Measurements from ENCODE around the gene EEPD1. TPM values are rescaled to one million over a fixed set of nuclear protein-coding genes. Genes with fewer than 3 reads are reported as not detected.

EEPD1 gene
- polyA plus RNA-seq, 2 of the 4 experiments (the other 2 are of a cell fraction), result 16.0 to 24.3 TPM

GRCh38 chr7:36165059-36165458 is 12.0 kb downstream of the EEPD1 start:
- no peak overlapping the region for H3K4me3 ChIP-seq
- TF ChIP-seq, protein P1, sequence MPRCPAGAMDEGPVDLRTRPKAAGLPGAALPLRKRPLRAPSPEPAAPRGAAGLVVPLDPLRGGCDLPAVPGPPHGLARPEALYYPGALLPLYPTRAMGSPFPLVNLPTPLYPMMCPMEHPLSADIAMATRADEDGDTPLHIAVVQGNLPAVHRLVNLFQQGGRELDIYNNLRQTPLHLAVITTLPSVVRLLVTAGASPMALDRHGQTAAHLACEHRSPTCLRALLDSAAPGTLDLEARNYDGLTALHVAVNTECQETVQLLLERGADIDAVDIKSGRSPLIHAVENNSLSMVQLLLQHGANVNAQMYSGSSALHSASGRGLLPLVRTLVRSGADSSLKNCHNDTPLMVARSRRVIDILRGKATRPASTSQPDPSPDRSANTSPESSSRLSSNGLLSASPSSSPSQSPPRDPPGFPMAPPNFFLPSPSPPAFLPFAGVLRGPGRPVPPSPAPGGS (IDR thresholded peaks at IDR 0.05), result no peak
- TF ChIP-seq ESRRA (IDR thresholded peaks at IDR 0.05; ENCODE audit: borderline replicate concordance, low read length) (no peak), HOXA7 (CRISPR knock-in tag; IDR thresholded peaks at IDR 0.05) (no peak), POLR2A (IDR thresholded peaks at IDR 0.05; ENCODE audit: low read length) (no peak), HES2 (IDR thresholded peaks at IDR 0.05) (no peak), CTCF (IDR thresholded peaks at IDR 0.05) (no peak), CEBPB (IDR thresholded peaks at IDR 0.05) (no peak), KDM5A (IDR thresholded peaks at IDR 0.05) (no peak), CBX8 (IDR thresholded peaks at IDR 0.05) (no peak), NPAS2 (CRISPR knock-in tag; IDR thresholded peaks at IDR 0.05; ENCODE audit: borderline replicate concordance) (no peak), FOXS1 (CRISPR knock-in tag; IDR thresholded peaks at IDR 0.05) (no peak)
- TF ChIP-seq, protein P2, sequence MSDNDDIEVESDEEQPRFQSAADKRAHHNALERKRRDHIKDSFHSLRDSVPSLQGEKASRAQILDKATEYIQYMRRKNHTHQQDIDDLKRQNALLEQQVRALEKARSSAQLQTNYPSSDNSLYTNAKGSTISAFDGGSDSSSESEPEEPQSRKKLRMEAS (IDR thresholded peaks at IDR 0.05), result no peak
- ChIA-PET POLR2A (interaction anchor here (0.6 kb wide), 1 partner anchor 299 kb away, joined by 3 read pairs; no protein-coding TSS in a partner anchor), CTCF (interaction anchor here (0.6 to 1.4 kb wide), 4 partner anchors 13 to 180 kb away, joined by 3 to 5 read pairs (median 3); no protein-coding TSS in a partner anchor)
- no peak overlapping the region for H3K4me2 ChIP-seq
- ATAC-seq (peak in 1 of 2 experiments; percentile 52; a peak in 4 of 6 replicates), DNase-seq (ENCODE audit: low read depth in 1 of 2, low spot score in 1 of 2) (no peak), FAIRE-seq (no peak)
- no peak overlapping the region for H3K27ac ChIP-seq
- no peaks in the 10 kb centered on the region for H3K9me3 ChIP-seq
- 48% methylated on average over 2 of the region's 2 CpGs for WGBS (ENCODE audit: missing lambda C conversion rate)
- H3K4me1 ChIP-seq, result peaks cover 17% of the 10 kb centered on the region

DNA sequence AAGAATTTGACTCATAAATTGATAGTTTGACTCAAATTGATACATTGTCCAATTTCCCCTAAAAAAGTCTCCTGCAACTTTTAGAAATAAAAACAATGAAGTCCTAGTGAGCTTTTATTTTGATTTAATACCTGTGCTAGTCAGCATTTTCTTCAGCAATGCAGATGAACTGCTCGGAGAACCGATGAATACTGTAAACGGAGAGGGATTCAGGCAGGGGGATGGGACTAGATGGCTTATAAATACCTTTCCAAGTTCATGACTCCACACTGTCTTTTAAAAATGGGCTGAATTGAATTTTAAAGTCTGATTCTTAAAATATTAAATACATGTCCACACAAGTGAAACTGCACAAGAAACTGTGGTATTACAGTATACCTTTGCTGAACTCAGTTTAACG is 12.7 kb downstream of the EEPD1 start:
- WGBS (ENCODE audit: missing lambda C conversion rate), result 91% methylated on average over 4 of the region's 4 CpGs
- ATAC-seq, result no peak
- H3K27ac ChIP-seq, result no peak overlapping the region
- no peak overlapping the region for H3K4me3 ChIP-seq
- no peak for DNase-seq (ENCODE audit: low read depth in 1 of 2, low spot score in 1 of 2)
- no peak for FAIRE-seq
- H3K4me1 ChIP-seq, result peaks cover 17% of the 10 kb centered on the region
- no peak overlapping the region for H3K4me2 ChIP-seq
- POLR2A ChIA-PET, result no interaction called here
- no peaks in the 10 kb centered on the region for H3K9me3 ChIP-seq
- TF ChIP-seq MAFK (IDR thresholded peaks at IDR 0.05; ENCODE audit: partially characterized antibody), result peak; percentile 12
- TF ChIP-seq CBX8 (IDR thresholded peaks at IDR 0.05), result no peak
- CTCF ChIA-PET, result interaction anchor here (0.6 to 1.2 kb wide), 3 partner anchors 12 to 46 kb away, joined by 3 read pairs; no protein-coding TSS in a partner anchor

- no peak for ATAC-seq
- H3K9me3 ChIP-seq, result no peaks in the 10 kb centered on the region
- no peak for DNase-seq (ENCODE audit: low read depth in 1 of 2, low spot score in 1 of 2)
- 83% methylated on average over 12 of the region's 12 CpGs for WGBS (ENCODE audit: missing lambda C conversion rate)
- no peak overlapping the region for H3K4me3 ChIP-seq
- no peak for FAIRE-seq
- no peak overlapping the region for H3K27ac ChIP-seq
- H3K4me1 ChIP-seq, result peaks cover 3% of the 10 kb centered on the region; the same call in 2 of the 3 replicates
- ChIA-PET CTCF (no interaction called here), POLR2A (no interaction called here)
- no peak overlapping the region for H3K4me2 ChIP-seq
- TF ChIP-seq FOSB (CRISPR knock-in tag; IDR thresholded peaks at IDR 0.05) (no peak), SREBF2 (IDR thresholded peaks at IDR 0.05) (no peak), HES2 (IDR thresholded peaks at IDR 0.05) (no peak), JUN (IDR thresholded peaks at IDR 0.05) (no peak), HOXA7 (CRISPR knock-in tag; IDR thresholded peaks at IDR 0.05) (no peak), ESRRA (IDR thresholded peaks at IDR 0.05; ENCODE audit: borderline replicate concordance, low read length) (no peak), PBX3 (IDR thresholded peaks at IDR 0.05) (no peak), CTCF (IDR thresholded peaks at IDR 0.05) (no peak), ZNF302 (CRISPR knock-in tag; IDR thresholded peaks at IDR 0.05) (no peak), CBX8 (IDR thresholded peaks at IDR 0.05) (no peak), HEYL (CRISPR knock-in tag; IDR thresholded peaks at IDR 0.05) (no peak), FOSL2 (IDR thresholded peaks at IDR 0.05) (no peak), FOSL2 (CRISPR knock-in tag; IDR thresholded peaks at IDR 0.05) (no peak)
- TF ChIP-seq, protein P3, sequence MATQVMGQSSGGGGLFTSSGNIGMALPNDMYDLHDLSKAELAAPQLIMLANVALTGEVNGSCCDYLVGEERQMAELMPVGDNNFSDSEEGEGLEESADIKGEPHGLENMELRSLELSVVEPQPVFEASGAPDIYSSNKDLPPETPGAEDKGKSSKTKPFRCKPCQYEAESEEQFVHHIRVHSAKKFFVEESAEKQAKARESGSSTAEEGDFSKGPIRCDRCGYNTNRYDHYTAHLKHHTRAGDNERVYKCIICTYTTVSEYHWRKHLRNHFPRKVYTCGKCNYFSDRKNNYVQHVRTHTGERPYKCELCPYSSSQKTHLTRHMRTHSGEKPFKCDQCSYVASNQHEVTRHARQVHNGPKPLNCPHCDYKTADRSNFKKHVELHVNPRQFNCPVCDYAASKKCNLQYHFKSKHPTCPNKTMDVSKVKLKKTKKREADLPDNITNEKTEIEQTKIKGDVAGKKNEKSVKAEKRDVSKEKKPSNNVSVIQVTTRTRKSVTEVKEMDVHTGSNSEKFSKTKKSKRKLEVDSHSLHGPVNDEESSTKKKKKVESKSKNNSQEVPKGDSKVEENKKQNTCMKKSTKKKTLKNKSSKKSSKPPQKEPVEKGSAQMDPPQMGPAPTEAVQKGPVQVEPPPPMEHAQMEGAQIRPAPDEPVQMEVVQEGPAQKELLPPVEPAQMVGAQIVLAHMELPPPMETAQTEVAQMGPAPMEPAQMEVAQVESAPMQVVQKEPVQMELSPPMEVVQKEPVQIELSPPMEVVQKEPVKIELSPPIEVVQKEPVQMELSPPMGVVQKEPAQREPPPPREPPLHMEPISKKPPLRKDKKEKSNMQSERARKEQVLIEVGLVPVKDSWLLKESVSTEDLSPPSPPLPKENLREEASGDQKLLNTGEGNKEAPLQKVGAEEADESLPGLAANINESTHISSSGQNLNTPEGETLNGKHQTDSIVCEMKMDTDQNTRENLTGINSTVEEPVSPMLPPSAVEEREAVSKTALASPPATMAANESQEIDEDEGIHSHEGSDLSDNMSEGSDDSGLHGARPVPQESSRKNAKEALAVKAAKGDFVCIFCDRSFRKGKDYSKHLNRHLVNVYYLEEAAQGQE (IDR thresholded peaks at IDR 0.05), result no peak
Observed at GRCh38 chr7:36167403-36168050, 14.5 kb downstream of the EEPD1 start.
